NCI-H1694 treated with DMSO at 0.1 percent for 48 hours (cell line): ENCODE measurements around the gene PRSS48.
"Not testable (repeated sequence)": the region's sequence is repeated elsewhere in the genome, so short reads cannot be mapped to it uniquely, and the experiment has no call there.

ENCODE experiments used
- DNase-seq: peaks from one replicate; lab custom pipeline; 2025; lab: John Stamatoyannopoulos, UW

Gene PRSS48

DNA sequence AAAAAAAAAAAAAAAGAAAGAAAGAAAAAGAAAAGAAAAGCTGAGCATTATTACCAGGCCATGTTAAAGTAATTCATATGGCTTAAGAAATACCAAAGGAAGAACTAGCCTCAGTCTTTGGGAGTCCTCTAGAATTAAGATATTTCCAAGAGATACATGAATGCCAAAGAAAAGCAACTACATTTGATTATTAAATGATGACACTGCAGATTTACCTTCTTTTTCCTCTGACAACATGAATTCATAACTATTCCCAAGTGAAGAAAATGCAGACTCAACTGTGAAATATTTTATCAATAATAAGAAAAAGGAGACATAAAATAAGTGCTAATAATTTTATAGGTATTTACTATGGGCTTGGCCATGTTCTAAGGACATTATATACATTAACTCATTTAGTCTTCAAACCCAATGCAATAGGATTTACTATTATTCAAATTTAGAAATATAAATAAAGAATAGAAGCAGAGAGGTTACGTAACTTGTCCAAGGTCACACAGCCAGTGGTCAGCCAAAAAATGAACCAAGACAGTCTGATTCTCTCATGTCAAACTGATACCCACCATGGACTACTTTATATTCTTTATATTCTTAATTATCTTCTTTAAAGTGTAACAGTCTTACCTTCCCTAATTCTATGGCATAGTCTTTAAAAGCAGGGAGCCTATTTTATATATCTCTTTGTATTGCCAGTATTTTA lies 41.5 kb downstream of the PRSS48 start:
- no peak for DNase-seq

DNA sequence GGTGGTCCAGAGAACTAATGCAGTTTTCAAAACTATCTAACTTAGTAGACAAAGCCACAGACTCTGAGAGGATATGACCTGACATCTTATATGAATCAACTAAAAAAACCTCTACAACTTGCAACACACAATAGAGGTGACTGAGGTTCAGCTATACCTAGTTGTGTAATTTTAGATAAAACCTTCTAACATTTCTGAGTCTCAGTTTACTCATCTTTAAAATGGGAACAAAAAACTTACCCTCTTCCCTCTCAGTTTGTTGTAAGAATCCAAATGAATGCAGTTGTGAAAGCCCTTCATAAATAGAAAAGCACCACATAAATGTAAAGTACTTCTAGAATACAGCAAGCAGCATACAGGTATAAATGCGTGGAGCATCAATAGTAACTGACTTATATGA lies 42.5 kb downstream of the PRSS48 start:
- DNase-seq = no peak

DNA sequence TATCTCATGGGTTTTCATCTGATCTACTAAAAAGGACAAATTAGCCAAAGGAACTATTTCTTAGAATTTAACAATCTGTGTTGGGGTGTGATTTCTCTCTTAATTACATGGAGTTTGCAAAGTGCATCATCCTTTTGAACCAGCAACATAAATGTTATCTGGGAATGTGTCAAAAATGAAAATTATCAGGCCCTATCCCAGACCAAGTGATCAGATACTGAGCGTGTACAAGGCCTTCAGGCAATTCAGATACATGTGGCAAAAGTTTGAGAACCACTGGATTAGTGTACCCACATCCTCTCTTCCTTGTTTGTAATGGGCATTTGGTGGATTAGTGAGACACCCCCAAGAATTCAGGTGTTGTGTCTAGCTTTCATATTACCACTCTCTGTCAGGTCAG lies 44.6 kb downstream of the PRSS48 start:
- no peak for DNase-seq

DNA sequence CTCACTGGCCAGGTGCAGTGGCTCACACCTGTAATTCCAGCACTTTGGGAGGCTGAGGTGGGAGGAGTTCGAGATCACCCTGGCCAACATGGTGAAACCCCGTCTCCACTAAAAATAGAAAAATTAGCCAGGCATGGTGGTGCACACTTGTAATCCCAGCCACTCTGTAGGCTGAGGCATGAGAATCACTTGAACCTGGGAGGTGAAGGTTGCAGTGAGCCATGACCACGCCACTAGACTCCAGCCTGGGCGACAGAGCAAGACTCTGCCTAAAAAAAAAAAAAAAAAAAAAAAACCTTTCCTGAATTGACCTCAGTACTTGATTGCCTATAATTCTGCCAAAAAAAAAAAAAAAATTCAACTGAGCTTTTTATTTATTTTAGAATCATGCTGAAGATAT lies 45.2 kb downstream of the PRSS48 start:
- DNase-seq = not testable (repeated sequence)

DNA sequence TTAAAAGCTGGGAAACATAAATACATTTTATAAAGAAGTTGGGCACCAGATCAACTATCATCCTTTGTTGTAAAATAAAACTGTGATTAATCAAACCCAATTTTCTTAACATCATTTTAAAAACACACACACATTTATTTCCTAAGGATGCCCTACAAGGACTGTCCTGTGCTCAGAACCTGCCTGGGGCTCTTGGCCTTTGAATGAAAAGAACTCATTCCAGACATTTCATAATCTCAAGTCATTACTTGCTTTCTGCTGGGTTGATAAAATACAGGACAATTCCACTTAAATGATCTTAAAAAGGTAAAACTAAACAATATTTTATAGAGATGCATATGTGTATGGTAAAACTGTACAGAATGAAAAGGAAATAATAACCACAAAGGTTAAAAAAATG lies 45.6 kb downstream of the PRSS48 start:
- no peak for DNase-seq

DNA sequence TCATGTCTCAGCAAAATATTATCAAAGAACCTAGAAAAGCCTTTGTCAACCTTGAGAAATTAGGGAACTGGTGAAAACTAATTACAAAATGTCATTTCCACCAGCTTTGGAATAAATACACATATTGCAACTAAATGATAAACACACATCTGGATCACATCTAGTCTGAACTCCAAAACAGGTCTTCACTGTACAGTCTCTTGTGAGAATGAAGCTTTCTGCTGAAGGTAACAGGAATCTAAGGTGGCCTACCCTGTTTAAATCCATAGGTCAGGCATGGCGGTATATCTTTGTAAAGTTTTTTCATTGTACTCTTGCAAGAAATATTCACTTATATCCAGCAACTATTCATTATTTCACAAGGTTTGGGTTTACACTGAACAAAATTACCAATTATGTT lies 46.7 kb downstream of the PRSS48 start:
- no peak for DNase-seq

DNA sequence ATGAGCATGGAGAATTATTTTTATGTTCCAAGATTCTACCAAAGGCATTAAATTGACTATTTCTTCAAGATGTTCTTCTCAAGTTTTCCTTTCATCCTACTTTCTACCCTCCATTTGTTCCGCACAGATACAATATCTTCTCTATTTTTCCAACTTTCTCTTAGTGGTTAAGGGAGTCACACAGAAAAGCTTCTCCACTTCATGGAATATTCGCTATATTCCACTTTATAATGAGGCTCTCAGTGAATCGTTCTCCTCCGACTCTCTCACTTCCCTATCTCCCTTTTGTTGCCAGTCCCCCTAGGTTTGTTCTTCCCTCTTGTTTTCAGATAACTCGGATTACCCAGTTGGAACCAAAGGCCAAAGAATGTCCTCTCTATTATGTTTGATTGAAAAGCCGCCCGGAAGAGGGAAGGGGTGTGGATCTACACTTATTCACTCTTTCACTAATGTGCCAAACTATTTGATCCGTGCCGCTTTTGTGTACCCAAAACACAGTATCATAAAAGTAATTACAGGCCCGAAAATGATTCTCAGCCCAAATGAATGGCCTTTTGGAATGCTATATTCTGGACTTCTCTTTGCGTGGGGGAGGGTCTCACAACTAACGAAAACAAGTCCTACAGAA lies 47.3 kb downstream of the PRSS48 start:
- DNase-seq = no peak

DNA sequence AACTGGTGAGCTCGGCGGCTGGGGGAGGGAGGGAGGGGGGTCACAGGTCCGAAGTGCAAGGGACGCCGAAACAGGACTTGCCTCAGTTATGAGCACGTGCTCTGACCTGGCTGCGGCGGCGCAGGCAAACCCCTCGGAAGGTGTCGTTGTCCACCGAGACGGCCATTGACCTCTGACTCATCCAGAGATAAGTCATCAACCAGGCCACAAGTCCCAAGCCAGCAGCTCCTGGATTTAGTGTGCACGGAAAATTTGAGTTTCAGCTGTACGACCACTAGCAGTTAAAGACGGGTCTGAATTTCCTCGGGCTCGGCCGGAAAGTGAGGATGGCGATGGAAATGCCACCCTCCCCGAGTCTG lies 47.8 kb downstream of the PRSS48 start:
- no peak for DNase-seq

DNA sequence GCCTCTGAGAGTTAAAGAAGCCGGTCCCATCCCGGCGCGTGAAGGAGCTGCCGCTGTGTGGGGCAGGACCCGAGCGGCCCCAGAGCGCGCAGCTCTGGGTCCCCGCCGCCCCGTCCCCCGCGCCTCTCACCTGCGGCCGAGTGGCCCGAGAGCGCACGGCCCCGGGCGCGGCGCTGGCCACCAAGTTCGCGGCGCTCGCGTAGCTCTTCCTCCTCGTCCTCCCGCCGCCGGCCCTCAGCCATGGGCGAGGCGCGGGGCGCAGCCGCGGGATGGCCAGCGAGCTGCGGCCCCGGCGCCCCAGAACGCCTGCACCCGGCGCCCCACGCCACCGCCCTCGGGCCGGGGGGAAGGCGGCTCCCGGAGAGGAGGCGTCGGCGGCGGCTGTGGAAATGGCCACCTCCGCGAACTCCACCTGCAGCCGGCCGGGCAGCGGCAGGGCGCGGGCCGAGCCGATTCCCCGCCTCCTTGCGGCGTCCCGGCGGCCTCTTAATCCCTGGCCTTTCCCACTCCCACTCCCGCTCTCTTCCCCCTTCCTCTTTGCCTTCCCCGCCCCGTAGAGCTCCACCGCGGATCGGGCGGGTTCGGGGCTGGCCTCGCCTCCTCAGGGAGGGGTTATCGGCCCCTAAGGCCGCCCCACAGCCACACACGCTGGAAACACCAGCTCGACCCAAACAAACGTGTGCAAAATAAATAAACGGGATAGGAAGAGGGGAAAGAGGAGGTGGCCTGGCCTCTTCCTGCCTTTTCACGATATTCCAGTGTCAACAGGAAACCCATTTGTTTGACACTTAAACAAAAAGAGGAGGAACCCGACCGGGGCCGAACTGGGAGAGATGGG lies 48.4 kb downstream of the PRSS48 start, which contains the start of gene SH3D19:
Gene SH3D19, minus strand, starts transcription at position 495 of the 838 bp plus-strand sequence. Its CDS starts 253 bp downstream, at position 242.
- no peak for DNase-seq

DNA sequence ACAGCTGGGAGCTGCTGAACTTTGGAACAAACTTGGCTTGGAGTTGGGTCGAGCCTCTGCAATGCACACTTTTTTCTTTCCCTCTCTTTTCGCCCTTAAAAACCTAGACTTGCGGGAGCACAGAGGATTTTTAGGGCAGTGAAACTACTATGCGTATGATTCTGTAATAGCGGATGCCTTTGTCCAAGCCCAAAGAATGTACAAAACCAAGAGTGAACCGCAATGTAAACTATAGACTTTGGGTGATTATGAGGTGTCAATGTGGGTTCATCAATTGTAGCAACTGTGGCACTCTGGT lies 48.9 kb downstream of the PRSS48 start:
- no peak for DNase-seq

DNA sequence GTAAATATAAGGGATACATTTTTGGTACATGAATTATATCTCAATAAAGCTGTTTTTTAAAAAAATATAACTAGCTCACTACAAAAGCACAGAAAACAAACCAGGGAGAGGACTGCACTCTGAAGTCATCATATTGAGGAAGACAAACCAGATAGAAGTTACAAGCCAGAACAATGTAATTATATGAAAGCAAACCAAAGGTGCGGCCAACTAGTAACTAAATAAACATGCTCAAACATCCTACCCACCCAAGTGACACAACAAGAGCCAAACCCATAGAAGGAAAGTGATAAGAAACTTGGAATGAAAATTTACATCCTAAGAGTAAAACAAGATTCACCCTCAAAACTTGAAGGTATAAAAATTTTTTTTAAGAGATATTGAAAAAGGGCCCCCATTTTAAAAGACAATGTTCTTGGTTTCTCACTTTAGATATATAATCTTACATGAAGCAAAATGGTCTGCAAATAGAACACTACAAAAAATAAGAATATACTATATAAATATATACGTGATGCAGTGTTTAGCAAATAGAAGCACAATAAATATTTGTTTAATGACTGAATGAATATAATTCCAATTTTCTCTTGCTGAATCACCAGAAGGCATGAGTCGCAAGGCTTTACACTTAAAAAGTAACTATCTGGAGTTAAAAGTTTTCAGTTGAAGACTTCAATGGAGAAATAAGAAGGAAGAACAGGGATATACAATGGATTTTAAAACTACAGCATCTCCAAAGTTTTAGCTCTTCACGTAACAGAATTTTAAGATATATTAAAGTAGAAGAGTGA lies 52.5 kb downstream of the PRSS48 start:
- no peak for DNase-seq

DNA sequence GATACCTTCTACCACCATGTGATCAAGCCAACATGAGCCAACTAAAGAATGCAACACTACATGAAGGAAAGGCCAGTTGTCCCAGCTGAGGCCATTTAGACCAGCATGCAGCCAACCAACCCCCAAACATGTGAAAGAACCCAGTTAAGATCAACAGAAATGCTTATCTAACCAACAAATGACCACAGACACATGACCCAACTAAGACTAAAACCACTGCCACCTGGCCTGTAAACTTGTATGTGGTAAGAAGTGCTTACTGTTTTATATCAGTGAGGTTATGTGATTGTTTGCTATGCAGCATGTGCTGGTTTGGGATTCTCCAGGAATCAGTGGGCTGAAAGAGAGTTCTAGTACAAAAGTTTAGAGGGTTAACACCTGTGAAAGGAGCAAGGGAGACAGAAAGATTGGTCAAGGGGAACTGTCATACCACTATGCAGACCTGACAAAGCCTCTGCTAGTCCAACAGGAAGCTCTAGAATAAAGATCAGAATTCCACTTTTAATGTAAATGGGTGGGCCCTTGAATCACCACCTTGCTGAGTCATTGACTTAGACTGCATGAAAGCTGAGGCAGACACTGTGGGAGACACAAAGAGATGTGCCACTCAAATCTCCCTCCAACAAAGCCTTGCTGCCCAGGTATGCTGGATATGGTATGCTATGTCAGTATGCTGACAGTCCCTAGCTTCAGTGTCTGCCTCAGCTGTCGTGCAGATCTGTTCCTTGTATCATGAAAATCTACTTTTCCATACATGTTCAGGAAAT lies 54.5 kb downstream of the PRSS48 start:
- no peak for DNase-seq

DNA sequence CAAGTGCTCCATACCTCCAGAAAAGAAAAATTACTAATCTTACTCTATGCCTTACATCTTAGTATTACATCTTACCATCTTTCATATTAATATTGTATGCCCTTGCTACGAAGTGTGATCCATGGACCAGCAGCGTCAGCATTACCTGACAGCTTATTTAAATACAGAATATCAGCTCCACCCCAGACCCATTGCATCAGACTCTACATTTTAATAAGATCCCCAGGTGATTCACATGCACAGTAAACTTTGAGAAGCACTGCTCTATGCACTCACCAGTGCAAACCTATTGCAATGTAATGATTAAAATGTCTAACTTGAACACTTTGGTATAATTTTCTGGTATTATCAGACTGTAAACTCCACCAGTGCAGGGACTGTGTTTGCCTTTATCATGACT lies 62.5 kb downstream of the PRSS48 start:
- no peak for DNase-seq

DNA sequence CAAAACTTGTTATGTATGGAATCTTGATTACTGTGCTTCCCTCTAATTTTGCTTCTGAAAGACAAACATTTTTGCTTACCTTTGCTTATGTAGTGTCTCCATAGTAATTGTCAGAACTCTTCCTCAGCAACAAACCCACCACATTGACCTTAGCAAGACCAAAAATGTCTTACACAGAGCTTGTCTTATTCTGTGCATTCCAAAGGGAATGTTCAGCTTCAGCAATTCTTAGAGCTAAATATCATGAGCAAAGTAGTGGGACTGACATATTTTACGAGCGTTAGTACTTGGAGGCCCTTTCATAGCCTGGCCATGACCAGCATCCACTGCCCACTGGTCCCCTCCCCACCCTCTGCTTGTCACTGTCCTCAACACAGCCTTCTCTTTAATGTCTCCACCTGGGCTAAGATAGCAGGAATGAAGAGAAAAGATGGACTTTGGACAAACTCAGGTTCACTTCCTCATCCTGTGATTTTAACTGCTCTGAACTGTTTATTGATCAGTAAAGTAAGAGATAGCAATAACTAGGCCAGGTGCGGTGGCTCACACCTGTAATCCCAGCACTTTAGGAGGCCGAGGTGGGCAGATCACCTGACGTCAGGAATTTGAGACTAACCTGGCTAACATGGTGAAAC lies 63.9 kb downstream of the PRSS48 start:
- no peak for DNase-seq
